Testis (tissue), 2 donors: ENCODE measurements around the gene GSTM4.

Experiments
- CTCF ChIP-seq, 3 experiments: fragments of 450-650 bp in 2 of 3; fragments of 200-600 bp in 1 of 3; sonication (generic) in 1 of 3; IDR thresholded peaks; one replicate each; pipeline ENCODE4 v1.5.1; 2016 to 2019; ENCODE audit warnings: antibody characterized with exemption in 3 of 3, mild to moderate bottlenecking in 2 of 3, moderate library complexity in 1 of 3
- POLR2A ChIP-seq: fragments of 450-650 bp; IDR thresholded peaks from one replicate; pipeline ENCODE4 v1.6.1; 2017; ENCODE audit warnings: antibody characterized with exemption, mild to moderate bottlenecking, moderate library complexity

GRCh38 chr1:109639063-109639840 lies 16.6 kb upstream of the GSTM4 start:
- TF ChIP-seq CTCF (IDR thresholded peaks at IDR 0.05) (no peak), POLR2A (no peak)
